Measurements from ENCODE around the gene WFIKKN1.

DNA sequence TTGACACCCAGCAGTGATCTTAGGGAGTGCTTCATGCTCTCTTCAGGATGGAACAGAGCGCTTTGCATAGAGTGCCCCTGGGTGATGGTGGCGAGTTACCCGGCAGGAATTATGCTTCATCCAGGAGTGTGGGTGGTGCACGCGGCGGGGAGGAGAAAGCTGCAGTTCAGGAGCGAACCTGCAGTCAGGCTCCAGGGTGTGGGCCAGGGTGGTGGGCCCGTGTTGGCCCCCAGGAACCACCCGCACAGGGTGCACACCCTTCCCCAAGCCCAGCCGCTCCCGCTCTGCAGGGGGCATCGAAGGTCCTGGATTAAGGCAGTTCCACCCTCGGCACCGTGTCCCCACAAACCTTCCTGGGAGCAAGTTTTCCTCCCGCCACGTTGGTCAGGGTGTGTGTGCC, 37.0 kb upstream of the WFIKKN1 start:
- TF ChIP-seq CTCF (IDR thresholded peaks at IDR 0.05) = peak in 3 of 6 experiments; percentile 11 to 20 (median 14)
- peak in 1 of 2 donors; percentile 0 for TF ChIP-seq POLR2A (IDR thresholded peaks at IDR 0.05)
